ENCODE results near the gene TGFBR1.

Gene TGFBR1

DNA sequence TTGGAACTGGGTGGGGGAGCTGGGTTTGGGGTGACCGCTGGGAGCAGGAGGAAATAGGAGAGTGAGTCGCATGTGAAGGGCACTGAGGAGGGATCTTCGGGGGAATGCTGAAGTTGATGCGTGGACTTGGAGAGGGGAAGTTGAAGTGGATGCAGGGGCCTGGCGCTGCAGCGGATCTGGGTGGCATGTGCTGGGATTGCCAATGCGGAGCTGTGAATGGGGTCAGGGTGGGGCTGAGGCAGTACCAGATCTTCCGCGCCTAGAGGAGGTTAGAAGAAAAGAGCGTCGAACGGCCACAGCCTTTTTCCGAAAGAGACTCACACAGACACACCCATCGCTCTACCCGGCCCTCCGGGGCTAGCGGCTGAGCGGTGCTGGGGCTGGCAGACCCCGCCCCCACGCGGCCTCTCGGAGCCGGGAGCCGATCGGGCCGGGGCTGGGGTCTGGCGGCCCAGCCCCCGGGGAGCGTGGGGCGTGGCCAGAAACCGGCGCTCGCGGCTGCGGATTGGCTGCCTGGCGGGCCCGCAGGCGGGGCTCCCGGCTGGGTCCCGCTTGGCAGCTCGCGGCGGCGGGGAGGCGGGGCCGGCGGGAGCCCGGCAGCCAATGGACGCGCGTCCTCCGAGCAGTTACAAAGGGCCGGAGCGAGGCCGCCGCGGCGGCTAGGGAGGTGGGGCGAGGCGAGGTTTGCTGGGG is at the start of gene TGFBR1:
Gene TGFBR1, plus strand, starts transcription at position 655 of the 693 bp plus-strand sequence. CDS start 93 bp downstream, outside the sequence.
- DNase-seq (ENCODE audit: low read depth), result peak; percentile 82

DNA sequence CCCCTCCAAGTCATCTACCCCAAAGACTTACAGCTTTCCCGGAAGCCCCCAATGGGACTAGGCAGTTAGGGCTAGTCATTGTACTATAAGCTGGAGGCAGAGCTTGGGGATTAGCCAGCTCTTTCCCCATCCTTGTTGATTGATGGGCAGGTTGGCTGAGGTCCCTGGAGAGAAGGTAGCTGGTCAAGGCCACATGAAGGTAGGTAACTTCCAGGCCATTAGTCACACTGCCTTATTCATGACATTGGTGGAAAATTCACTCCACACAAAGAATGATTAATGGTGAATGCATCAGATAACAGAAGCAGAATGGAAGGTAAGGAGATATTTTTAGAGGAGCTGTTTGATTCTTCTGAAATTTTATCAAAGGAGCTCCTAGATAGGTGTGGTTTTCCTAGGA is 49.5 kb upstream of the TGFBR1 start:
- no peak for DNase-seq (ENCODE audit: low read depth)

DNA sequence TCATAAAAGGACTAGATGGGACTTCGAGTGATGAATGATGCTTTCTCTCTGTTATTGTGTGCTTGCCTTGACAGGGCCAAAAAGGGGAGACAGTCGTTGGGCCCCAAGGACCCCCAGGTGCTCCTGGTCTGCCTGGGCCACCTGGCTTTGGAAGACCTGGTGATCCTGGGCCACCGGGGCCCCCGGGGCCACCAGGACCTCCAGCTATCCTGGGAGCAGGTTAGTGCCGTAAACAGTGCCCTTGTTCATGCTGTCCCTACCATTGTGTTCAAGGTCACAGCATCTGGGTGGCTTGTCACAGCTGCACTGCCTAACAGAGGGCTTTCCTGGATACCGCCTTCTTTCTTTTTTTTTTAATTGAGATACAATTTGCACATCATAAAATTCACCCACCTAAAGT is 48.7 kb upstream of the TGFBR1 start:
- DNase-seq (ENCODE audit: low read depth), result no peak

DNA sequence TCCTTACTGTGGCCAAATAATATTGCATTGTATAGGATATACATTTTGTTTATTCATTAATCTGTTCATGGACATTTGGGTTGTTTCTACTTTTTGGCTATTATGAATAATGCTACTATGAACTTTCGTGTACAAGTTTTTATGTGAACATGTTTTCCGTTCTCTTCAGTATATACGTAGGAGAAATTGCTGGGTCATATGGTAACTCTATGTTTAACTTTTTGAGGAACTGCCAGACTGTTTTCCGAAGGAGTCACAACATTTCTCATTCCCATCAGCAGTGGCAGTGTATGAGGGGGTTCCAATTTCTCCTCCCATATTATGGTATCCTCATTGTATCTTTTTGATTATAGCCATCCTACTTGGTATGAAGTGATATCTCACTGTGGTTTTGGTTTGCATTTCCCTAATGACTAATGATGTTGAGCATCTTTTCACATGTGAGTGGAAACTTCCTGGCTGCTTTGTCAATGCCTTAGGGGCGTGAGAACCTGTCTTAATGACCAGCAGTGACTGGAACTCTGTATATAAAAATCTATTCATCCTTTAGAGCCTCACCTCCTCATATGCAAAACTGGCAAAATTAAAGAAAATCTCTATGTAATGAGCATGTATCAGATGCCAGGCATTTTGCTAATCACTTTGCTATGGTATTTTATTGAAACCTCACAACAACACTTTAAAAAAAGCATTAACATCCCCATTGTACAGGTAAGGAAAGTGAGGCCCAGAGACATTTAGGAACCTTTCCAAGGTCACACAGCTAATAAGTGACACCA is 47.8 kb upstream of the TGFBR1 start:
- DNase-seq (ENCODE audit: low read depth), result peak; percentile 70

DNA sequence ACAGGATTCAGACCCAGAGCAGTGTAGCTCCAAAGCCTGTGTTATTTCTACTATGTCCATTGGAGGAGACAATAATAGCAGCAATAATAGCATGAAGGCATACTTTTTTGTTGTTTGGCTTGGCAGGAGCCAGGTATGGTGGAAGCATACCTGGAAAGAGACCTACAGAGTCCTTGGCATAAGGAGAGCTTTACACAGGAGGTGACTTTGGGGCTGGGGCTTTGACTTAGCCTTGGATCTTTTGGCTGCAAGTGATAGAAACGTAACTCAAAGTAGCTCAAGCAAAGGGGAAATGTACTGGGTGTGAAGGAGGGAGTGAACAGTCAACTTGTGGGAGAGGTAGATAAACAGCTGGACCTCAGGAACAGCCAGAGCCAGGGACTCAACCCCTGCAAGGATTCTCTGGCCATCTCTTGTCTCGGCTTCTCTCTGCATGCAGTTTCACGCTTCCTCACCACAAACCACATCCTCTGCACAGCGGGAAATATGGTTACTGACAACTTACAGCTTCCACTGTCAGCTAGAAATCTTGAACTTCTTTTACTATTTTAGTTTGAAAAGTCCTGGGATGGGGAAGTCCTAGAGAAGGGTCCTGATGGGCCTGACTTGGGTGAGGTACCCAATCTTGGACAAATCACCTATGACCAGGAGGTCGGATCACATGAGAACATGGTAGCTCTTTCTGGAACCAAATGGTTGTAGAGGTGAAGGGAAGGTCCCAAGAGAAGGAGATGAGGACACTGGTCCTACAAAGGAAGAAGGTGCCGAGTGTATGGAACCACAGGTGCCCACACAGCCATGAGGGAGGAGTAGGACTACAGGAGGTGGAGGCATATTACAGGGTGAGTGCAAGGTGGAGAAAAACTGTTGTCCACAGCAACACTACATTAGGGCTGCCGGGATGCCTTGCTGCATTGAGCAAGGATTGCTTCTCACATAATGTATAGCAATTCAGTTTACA is 47.0 kb upstream of the TGFBR1 start:
- peak; percentile 66 for DNase-seq (ENCODE audit: low read depth)

DNA sequence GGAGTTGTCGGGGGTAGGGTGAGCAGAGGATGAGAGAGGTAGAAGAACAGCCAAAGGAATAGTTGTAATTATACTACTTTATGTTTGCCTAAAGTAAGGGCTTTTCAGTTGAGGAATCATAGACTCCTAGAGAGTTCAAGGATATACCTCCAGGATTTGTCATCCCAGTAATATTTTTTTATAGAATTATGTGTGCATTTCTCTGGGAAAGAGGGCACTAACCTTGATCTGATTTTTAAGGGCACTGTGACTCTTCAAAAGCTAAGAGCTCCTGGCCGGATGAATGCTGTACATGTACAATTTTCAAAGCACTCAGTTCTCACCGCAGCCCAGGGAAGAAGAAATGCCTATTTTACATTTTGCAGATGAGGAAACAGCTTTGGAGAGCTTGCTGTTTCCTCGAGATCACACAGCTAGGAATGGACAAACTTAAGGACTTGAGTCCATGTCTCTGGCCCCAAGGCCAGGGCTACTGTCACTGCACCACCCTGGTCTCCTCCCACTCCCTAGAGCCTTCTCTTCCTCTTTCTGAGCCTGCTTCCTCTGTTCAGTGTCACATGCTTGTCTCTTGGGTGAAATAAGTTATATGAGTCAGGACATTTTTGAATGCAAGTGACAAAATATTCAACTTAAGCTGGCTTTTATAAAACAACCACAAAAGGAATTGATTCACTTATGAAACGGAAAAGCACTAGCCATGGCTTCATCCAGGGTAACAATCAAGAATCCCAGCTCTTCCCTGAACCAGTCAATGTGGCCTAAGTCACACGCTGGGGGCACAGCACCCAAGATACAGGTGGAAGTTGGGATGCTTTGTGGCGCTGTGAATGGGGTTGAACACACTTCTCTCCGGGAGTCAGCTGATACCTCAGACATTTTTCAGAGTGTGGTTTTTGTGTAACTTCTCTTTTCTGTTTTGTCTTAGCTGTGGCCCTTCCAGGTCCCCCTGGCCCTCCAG is 45.7 kb upstream of the TGFBR1 start:
- DNase-seq (ENCODE audit: low read depth), result no peak

DNA sequence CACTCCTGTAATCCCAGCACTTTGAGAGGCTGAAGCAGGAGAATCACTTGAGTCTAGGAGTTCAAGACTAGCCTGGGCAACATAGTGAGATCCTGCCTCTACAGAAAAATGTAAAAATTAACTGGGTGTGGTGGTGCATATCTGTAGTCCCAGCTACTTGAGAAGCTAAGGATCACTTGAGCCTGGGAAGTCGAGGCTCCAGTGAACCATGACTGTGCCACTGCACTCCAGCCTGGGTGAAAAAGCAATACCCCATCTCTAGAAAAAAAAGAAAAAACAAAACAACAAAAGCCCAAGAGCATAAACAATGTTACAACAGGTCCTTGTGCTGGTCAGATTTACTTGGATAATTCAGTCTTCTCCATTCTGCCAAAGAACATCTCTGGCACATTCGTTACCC is 44.3 kb upstream of the TGFBR1 start:
- no peak for DNase-seq (ENCODE audit: low read depth)

DNA sequence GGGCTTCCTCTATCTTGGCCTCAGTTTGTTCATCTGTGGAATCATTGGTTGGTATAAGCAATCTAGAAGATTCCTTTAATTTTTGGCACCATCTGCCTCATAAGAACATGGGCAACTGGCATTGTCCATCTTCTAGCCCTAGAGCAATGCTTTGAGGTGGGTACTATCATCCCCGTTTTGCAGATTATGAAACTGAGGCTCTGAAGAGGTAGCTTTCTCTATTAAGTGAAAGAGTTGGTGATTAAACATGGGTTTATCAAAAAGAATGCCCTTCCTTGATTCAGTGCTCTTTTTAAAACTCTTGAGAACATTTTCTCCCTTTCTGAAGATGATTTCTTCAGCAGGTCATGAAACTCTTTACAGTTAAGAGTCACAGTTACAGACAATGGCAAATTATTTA is 42.4 kb upstream of the TGFBR1 start:
- DNase-seq (ENCODE audit: low read depth), result no peak

DNA sequence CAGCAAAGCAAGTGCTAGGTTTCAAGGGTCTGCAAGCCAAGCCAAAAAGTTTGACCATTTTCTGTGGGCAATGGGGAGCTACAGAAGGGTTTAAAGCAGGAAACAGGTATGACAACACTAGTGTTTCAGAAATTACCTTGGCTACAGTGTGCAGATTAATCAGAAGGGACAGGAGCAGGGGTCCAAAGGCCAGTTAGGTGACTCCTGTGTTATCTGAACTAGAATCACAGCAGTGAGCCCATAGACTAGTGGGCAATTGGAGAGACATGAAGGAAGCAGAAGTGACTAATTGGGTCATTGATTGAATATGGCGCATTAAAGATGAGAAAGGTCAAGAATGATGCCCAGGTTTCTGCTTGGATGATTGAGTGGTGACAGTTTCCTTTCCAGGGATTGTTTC is 41.4 kb upstream of the TGFBR1 start:
- DNase-seq (ENCODE audit: low read depth), result no peak

DNA sequence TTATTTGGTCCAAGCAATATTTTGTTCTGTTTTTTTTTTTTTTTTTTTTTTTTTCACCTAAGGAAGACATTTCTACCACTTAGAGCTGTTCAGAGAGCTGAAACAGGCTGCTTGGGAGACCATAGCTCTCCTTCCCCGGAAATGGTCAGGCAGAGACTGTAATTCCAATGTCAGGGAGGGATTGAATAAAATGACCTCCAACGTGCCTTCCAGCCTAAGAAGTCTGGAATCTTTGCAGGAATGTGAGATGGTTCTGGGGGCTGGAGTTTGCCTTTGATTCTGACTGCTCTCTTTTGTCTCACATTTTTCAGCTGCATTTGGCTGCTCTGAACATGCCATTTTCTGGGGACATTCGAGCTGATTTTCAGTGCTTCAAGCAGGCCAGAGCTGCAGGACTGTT is 38.3 kb upstream of the TGFBR1 start:
- DNase-seq (ENCODE audit: low read depth), result no peak

DNA sequence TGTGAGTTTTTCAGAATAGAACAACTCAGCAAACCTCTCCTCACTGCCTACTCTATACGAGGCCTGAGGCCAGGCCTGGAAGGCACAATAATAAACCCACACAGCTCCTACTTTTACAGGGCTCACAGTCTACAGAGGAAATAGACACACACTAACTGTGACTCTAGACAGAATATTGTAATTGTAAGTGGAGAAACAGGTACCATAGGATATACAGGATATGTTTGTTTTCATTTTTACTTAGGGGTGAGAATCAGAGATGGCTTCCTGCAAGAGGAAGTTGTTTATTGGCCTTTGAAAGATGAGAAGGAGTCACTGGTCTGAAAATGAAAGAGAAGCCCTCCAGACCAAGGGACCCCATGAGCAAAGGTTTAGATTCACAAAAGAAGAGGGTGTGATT is 35.8 kb upstream of the TGFBR1 start:
- no peak for DNase-seq (ENCODE audit: low read depth)

DNA sequence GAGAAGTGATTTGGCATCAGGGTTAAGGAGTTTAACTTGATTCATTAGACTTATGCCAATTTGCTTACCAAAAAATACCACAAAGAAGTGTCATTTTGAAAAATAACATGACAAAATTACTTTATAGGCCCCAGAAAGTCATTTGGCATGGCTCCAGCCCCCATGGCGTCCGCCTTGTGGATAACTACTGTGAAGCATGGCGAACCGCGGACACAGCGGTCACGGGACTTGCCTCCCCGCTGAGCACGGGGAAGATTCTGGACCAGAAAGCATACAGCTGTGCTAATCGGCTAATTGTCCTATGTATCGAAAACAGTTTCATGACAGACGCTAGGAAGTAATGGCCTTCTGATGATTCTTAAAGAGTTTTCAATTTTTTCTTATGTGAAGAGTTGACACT is 35.4 kb upstream of the TGFBR1 start:
- no peak for DNase-seq (ENCODE audit: low read depth)

DNA sequence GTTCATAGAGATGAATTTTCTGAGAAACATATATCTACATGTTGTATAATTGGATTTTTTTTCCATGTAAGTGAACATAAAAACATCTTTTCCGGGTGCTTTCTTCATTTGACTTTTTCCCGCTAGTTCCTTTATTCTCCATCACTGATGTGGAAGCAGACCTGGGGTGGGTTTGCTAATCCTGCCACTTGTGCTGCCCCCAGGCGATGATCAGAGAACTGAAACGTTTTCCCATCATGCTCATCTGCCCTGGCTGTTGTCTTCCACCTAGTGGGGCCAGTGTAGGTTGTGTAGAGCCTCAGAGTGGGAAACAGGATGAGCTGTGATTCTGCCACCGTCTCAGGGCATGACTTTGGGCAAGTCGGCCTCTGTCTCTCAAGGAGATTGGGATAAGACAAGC is 34.2 kb upstream of the TGFBR1 start:
- DNase-seq (ENCODE audit: low read depth), result no peak

DNA sequence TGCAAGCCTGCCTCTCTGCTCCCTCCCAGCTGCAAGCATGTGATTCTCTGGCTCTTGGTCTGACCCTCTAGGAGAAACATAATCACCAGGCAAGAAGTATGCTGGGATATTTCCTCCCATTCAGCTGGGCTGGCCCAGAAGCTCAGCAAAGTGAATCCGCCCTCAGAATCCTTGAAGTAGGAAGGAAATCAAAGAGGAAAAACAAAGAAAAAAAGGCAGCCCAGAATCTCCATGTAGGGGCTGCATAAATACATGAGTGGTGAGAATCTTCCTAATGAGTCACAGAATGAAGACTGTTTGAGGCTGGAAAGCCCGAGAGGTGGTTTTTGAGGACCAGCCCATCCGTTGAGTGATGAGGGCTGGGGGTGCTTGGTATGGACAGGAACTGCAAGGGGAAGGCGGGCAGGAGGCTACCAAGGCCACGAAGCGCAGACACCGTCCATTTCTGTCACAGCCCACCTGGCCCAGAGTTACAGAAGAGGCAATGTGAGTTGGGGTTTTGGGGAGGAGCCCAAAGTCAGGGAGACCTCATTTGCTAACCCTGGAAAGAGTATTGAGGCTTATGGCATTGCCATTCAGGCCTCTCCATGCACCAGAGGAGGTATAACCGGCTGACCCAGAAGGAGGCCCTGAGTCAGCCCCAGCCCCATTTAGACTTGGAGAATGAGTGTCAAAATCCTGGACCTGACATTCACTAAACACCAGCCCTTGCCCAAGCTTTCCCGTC is 33.4 kb upstream of the TGFBR1 start:
- DNase-seq (ENCODE audit: low read depth), result no peak

DNA sequence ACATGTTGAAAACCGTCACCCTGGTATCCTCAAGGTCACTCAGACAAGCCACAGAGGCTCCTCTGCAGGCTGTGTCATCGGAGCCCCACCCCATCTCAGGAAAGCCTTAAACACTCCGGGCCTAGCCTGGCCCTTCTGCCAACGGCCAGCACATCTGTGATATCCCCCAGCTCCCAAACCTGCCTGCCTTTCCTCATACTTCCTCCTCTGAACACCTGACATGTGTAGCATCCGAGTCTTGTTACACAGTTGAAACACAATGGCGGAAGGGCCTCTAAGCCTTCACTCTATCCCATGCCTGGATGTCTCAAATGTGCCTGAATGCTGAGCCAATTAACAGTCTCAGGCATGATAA is 32.9 kb upstream of the TGFBR1 start:
- DNase-seq (ENCODE audit: low read depth), result no peak

DNA sequence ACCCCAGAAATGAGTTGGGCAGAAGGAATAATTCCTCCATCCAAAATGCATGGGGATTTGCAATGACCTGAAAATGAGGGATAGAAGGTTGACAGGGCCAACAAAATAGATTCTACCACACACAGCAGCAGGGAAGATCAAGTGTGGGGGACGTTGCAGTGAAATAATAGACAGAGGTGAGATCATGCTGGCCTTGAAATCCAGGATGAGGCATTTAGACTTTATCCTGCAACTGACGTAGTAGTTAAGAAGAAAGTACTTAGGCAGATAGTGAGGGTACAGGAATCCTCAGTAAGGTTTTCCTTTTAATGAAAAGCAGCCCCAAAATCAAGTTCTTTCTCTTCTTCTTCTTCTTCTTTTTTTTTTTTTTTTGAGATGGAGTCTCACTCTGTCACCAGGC is 31.6 kb upstream of the TGFBR1 start:
- no peak for DNase-seq (ENCODE audit: low read depth)

DNA sequence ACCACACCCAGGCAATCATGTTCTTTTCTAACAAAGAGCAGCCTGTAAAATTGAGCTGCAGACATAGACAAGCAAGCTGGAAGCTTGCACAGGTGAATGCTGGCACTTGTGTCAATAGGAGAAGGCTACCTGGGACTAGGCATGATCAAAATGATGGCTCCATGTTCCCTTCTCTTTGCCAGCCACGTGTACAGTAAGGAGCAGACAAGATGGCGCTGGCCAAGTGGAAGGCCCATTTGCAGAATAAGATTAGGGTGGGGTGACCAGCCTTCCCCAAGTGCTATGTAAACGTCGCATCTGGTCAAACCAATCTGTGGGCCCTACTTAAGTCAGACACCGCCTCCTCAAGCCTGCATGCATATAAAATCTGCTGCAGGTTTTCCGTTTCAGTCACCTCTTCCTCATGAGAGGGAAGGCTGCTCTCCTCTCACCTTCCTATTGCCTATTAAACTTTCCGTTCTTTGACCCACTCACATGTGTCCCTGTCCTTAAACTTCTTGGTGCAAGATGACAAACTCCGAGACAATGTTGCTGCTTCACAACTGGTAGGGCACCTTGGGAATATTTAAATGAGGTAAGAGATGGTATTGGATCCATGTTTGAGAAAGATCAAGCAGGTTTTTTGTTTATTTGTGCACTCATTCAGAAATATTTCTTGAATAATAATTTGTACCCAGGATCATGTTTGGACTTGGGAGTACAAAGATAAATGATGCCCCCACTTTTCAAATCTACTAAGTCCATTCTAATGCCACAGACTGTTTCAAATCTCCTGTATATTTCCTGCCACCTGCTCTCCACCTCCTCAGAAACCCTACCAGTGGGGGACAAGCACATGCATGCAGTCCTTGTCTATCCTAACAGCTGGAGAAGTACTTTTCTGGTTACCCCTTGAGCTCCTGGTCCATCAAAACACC is 30.7 kb upstream of the TGFBR1 start:
- DNase-seq (ENCODE audit: low read depth), result no peak

DNA sequence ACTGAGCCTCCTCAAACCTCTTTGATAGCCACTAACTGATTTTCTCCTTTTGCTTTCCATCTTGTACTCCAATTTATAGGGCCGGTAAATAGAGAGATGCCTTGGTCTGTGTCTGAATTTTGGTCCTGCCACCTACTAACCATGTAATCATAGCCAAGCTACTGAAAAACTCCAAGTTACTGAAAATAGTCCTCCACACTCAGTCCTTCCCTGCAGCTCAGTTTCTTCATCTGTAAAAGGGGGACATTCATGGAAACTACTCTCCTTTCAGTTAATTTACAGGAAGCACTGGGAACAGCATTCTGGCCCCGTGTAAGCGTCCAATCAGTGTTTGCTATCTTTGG is 30.0 kb upstream of the TGFBR1 start:
- DNase-seq (ENCODE audit: low read depth), result no peak

DNA sequence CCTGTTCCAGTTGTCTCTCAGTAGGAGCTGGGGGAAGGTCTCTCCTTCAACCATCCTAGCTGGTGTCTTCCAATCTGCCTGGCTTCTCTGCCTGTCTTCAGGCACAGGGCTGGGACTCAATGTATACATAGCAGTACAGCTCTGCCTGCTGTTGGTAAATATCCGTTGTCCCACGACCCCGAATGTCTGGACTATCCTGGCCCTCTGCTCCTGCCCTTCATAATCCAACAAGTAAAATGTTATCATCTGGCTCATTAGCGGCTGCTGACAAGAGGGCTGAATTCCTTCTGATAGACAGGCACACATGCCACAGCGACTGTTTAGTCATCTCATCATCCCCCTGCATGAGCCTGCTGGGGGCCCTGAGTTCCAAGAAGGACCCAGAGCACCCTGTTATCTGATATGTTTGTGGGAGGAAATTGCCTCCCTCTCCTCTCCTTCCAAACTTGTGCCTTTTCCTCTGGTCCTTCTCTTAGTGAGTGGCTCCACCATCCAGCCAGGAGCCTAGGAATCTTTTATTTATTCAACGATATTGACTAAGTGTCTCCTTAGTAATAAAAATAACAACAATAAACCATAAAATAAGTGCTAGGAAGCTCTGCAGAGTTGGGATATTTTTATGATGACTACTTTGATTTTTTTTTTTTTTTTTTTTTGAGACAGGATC is 29.5 kb upstream of the TGFBR1 start:
- no peak for DNase-seq (ENCODE audit: low read depth)

Measured in GM04504 (cell line).